GM12865 (cell line): Measurements from ENCODE around the gene CHST15.

Source experiments
- DNase-seq: peaks from one replicate; pipeline ENCODE4 v3.0.0; 2010; ENCODE audit warnings: low read depth
- H3K4me3 ChIP-seq: 2 replicates; pipeline ENCODE4 v1.5.1; 2011; ENCODE audit warnings: mild to moderate bottlenecking, low read depth, low read length, control low read depth
- TF ChIP-seq, protein P1 (sequence below): IDR thresholded peaks from 2 replicates; pipeline ENCODE4 v1.5.1; 2011; ENCODE audit warnings: low read length, control low read depth, low read depth, inconsistent platforms; ENCODE audit not compliant: insufficient read depth; ENCODE audit errors: missing control alignments

Gene CHST15

DNA sequence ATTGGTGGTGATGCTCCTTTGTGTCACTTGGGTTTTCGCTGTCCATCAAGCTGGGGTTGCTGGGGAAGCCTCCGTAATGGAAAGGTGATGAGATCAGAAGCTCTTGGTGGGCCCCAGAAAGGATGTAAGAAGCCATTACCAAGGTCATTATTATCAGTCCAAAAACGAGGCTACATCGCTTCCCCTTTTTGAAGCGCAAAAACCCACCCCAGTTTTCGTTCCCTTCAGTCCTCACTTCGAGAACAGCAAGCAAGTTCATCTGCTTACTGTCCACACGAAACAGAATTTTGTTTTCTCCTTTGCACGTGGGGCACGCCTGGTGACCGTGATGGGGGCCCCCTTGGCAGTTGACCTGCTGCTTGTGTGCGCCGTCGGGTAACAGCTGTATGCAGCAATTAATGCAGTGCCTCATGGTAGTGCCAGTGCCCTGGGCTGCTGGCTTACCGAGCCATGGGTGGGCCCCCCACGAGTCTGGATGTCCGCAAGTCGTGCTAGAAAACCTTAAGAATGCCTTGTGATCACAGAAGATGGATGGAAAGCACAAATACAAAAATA, 47.5 kb downstream of the CHST15 start:
- no peak for DNase-seq
- no peak overlapping the region for H3K4me3 ChIP-seq
- TF ChIP-seq, protein P1, sequence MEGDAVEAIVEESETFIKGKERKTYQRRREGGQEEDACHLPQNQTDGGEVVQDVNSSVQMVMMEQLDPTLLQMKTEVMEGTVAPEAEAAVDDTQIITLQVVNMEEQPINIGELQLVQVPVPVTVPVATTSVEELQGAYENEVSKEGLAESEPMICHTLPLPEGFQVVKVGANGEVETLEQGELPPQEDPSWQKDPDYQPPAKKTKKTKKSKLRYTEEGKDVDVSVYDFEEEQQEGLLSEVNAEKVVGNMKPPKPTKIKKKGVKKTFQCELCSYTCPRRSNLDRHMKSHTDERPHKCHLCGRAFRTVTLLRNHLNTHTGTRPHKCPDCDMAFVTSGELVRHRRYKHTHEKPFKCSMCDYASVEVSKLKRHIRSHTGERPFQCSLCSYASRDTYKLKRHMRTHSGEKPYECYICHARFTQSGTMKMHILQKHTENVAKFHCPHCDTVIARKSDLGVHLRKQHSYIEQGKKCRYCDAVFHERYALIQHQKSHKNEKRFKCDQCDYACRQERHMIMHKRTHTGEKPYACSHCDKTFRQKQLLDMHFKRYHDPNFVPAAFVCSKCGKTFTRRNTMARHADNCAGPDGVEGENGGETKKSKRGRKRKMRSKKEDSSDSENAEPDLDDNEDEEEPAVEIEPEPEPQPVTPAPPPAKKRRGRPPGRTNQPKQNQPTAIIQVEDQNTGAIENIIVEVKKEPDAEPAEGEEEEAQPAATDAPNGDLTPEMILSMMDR, result no peak

DNA sequence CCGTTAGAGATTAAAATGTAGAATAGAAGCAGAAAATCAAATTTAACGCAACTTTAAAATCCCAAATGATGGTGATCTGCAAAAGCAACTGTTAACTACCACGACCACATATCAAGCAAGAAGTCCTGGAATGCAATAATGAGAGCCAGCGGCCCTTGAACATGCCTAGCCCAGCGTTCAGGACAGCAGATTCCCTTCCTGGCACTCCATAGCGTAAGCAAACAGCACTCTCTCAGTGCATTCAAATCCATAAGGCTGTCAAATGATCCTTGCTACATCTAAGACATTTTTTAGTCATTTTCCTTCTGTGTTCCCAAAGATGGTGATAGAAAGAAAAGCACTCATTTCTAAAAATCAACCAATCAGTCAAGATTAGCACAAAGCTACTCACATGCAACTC, 48.1 kb downstream of the CHST15 start:
- TF ChIP-seq, protein P1, result no peak
- no peak overlapping the region for H3K4me3 ChIP-seq
- DNase-seq, result no peak

DNA sequence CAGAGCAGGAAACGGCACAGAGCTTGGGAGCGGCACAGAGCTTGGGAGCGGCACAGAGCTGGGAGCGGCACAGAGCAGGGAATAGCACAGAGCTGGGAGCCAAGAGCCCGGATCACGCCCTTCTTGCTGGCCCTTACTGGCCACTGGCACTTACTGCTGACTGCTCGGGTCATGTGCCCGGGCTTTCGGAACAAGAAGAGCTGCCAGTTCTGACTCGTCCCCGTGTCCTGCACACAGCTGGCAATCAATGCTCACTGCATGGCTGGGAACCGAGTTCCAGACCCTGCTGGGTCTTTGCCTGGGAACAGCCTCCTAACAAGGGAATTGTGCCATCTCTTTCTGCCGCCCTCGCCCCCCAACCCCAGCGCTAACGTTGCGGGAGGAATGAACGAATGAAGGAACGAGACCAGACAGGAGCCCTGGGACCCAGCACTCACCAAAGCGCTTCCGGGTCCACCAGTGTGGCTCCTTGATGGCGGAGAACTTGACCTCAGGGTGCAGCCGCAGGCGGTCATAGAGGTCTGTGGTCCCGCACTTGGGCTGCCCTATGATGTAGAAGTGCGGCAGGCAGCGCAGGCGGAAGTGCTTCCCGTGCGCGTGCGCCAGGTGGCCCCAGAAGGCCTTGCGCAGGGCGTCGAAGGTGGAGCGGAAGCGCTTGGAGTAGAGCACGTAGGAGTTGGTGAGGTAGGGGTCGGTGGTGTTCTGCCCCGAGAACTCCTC, 49.1 kb downstream of the CHST15 start:
- TF ChIP-seq, protein P1, result no peak

DNA sequence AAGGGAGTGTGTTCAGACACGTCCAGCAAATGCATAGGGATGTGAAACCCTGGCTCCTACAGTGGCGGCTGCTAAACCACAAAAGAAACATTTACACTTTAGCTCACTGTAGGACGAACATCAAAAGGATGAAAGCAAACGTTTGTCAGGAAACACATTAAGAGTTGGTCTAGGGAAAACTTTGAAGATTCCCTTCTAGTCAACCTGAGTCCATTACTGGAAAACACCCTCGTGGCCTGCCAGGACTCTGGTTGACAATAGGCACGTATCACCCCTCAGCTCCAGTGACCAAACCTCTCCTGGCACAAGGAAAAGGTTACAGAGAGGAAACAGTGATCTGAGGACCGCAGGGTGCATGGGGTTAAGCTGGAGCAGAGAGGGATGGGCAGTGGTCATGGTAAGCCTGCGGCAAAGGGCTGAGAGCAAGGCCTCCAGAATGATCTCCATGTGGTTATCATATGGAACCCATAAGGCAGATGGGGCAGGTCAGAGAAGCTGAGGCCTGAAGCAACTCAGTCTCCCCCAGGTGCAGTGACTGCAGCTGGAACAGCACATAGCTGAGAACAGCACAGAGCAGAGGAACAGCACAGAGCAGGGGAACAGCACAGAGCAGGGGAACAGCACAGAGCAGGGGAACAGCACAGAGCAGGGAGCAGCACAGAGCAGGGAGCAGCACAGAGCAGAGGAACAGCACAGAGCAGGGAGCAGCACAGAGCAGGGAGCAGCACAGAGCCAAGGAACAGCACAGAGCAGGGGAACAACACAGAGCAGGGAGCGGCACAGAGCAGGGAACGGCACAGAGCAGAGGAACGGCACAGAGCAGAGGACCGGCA, 49.9 kb downstream of the CHST15 start:
- H3K4me3 ChIP-seq, result no peak overlapping the region
- TF ChIP-seq, protein P1, result no peak
- peak; percentile 67 for DNase-seq

More for the DNA sequence above, 49.1 kb downstream of the CHST15 start:
- DNase-seq, result no peak
- no peak overlapping the region for H3K4me3 ChIP-seq

- DNase-seq, result no peak
- H3K4me3 ChIP-seq, result no peak overlapping the region
- TF ChIP-seq, protein P1, result no peak
These were observed 50.6 kb downstream of the CHST15 start for GRCh38 chr10:124042656-124043309.

GRCh38 chr10:124041675-124042445, 51.5 kb downstream of the CHST15 start:
- TF ChIP-seq, protein P1, result no peak
- H3K4me3 ChIP-seq, result no peak overlapping the region
- DNase-seq, result no peak
